ENCODE measurements around the gene MS4A8. TPM values are rescaled to one million over a fixed set of nuclear protein-coding genes. Genes with fewer than 3 reads are reported as not detected.

The MS4A8 gene
- total RNA-seq, 2 donors from 2014 or later, result not detected

DNA sequence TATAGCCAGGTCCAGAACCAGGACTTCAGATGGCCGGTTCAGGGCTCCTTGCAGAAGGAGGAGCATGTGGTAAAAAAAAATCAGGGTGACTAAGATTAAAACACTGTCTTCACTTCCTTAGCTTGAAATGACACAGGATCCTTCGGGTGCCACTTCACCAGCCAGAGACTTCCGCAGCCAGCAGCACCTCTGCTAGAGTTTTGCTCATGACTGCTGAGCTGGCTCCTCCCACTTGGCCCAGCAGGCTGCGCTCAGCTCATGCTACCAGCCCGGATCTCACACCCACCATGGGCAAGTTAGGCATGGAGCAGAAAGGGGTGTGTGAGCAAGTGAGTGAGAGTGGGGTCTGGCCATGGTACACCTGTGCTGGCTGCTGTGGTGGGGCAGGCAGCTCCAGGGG is 18.5 kb downstream of the MS4A8 start:
- H3K4me3 ChIP-seq, result no peak overlapping the region
- no peak overlapping the region for H3K27ac ChIP-seq
- H3K9me3 ChIP-seq, result no peaks in the 10 kb centered on the region
- no peaks in the 10 kb centered on the region for H3K27me3 ChIP-seq
- no peaks in the 10 kb centered on the region for H3K36me3 ChIP-seq
- no peak for DNase-seq (ENCODE audit: low spot score)
- TF ChIP-seq, protein P1, sequence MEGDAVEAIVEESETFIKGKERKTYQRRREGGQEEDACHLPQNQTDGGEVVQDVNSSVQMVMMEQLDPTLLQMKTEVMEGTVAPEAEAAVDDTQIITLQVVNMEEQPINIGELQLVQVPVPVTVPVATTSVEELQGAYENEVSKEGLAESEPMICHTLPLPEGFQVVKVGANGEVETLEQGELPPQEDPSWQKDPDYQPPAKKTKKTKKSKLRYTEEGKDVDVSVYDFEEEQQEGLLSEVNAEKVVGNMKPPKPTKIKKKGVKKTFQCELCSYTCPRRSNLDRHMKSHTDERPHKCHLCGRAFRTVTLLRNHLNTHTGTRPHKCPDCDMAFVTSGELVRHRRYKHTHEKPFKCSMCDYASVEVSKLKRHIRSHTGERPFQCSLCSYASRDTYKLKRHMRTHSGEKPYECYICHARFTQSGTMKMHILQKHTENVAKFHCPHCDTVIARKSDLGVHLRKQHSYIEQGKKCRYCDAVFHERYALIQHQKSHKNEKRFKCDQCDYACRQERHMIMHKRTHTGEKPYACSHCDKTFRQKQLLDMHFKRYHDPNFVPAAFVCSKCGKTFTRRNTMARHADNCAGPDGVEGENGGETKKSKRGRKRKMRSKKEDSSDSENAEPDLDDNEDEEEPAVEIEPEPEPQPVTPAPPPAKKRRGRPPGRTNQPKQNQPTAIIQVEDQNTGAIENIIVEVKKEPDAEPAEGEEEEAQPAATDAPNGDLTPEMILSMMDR (IDR thresholded peaks at IDR 0.05), result no peak
- no peaks in the 10 kb centered on the region for H3K4me1 ChIP-seq

DNA sequence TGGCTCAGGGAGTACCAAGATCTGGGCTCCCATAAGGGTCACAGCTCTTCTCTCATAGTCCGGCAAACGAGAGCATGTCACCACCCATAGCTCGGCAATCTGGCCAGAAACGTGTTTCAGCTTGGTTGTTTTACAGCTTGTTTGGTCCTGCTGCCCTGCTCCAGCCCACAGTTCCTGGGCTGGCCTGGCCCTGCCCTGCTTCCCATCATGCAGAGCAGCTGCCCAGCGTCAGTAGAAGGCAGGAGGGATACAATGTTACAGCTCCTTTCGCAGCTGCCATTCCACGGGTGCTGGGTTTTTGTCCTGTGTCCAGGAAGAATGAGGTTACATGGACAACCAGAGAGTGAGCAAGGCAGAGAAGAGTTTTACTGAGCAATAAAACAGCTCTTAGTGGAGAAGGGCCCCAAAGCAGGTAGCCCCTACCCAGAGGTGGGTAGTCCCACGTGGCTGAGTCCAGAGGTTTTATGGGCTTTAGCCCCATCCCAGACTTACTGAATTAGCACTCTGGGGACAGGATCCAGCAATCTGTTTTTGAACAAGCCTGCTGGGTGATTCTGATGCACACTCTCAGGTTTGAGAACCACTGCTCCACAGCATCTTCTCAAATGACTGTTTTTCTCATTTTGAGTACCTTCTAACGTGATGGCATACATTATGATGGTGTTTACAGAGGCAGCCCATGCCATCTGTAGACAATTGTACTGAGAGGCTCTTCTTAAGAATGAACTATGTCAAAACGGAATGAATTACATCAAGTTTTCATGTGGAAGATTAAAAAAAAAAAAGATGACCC is 19.3 kb downstream of the MS4A8 start:
- Histone ChIP-seq H3K4me3 (no peak overlapping the region), H3K27me3 (no peaks in the 10 kb centered on the region), H3K27ac (no peak overlapping the region), H3K4me1 (no peaks in the 10 kb centered on the region), H3K9me3 (no peaks in the 10 kb centered on the region), H3K36me3 (no peaks in the 10 kb centered on the region)
- no peak for DNase-seq (ENCODE audit: low spot score)
- TF ChIP-seq, protein P1 (IDR thresholded peaks at IDR 0.05), result no peak

DNA sequence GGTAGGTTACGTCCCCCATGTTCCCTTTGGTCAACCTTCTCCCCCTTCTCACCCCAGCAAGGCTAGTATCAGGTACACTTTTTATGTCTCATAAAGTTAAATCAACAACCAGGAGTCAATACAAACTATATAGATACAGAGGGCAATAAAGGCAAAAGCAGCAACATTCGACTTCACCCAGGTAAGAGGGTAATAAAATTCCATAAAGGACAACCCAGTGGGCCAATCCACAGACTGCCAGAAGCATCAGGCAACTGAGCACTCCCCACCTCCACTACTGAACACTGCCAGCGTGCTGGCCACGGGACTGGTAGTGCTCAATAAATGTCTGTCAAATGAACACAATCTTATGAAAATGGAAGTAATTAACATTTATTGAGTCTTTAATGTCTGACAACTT is 20.0 kb downstream of the MS4A8 start:
- no peak overlapping the region for H3K27ac ChIP-seq
- H3K4me3 ChIP-seq, result no peak overlapping the region
- no peaks in the 10 kb centered on the region for H3K27me3 ChIP-seq
- H3K36me3 ChIP-seq, result no peaks in the 10 kb centered on the region
- no peak for DNase-seq (ENCODE audit: low spot score)
- H3K9me3 ChIP-seq, result no peaks in the 10 kb centered on the region
- no peaks in the 10 kb centered on the region for H3K4me1 ChIP-seq
- TF ChIP-seq, protein P1 (IDR thresholded peaks at IDR 0.05), result no peak

DNA sequence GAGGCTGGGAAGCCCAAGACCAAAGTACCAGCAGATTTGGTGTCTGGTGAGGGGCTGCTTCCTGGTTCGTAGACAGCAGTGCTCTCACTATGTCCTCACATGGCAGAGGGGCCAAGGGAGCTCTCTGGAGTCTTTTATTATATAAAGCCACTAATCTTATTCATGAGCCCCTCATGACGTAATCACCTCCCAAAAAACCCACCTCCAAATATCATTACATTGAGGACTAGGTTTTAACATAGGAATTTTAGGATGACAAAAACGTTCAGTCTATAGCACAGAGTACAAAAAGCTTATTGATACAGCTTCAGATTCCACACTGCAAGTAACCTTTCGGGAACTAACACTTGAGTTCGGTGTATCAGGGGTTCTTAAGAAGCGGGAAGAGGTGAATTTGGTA is 21.0 kb downstream of the MS4A8 start:
- Histone ChIP-seq H3K27ac (no peak overlapping the region), H3K4me1 (no peaks in the 10 kb centered on the region), H3K27me3 (no peaks in the 10 kb centered on the region), H3K4me3 (no peak overlapping the region), H3K9me3 (no peaks in the 10 kb centered on the region), H3K36me3 (no peaks in the 10 kb centered on the region)
- DNase-seq (ENCODE audit: low spot score), result no peak
- TF ChIP-seq, protein P1 (IDR thresholded peaks at IDR 0.05), result no peak

DNA sequence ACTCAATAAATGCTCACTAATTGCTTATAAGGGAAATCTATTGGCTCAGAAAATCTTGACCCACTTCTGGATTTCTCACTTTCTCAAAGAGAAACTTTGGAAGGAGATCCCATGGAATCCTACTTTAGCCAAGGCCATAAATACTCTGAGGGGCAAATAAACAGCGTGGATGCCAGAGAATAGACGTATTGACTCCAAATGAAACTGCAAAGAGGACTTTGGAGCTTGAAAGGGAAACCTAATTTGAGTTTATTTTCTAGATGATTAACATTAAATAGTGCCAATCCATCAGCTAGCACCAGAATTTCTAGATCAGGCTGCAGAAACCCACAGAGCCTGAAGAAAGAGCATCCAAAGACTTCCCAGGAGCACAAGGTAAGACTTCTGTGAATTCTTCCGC is 25.0 kb downstream of the MS4A8 start, which contains the start of gene MS4A18:
Gene MS4A18 (plus strand): TSS at position 301 of the 400 bp plus-strand sequence.
- TF ChIP-seq, protein P1 (IDR thresholded peaks at IDR 0.05), result no peak
- Histone ChIP-seq H3K36me3 (no peaks in the 10 kb centered on the region), H3K4me3 (no peak within 1 kb of the TSS), H3K9me3 (no peaks in the 10 kb centered on the region), H3K27me3 (no peaks in the 10 kb centered on the region), H3K27ac (no peak within 1 kb of the TSS), H3K4me1 (no peaks in the 10 kb centered on the region)
- DNase-seq (ENCODE audit: low spot score), result no peak

DNA sequence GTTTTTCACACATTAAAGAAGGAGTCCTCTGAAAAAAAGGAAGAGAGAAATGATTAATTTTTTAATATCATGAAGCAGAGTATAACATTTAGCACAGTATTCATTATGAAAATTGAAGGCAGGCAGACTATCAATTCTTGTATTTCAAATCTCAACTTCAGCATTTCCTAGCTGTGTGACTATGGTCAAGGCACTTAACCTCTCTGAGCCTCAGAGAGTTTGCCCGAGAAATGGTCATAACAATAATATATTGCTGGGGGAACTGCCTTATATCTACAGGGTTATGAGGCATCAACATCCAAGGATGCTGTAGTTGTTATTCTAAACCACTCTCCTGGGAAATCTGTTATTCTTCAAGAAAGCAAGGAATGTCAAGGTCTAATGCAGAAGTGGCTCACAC is 26.2 kb downstream of the MS4A8 start:
- Histone ChIP-seq H3K27me3 (no peaks in the 10 kb centered on the region), H3K36me3 (no peaks in the 10 kb centered on the region), H3K9me3 (no peaks in the 10 kb centered on the region), H3K4me3 (no peak overlapping the region), H3K27ac (no peak overlapping the region), H3K4me1 (no peaks in the 10 kb centered on the region)
- DNase-seq (ENCODE audit: low spot score), result no peak
- TF ChIP-seq, protein P1 (IDR thresholded peaks at IDR 0.05), result no peak

Data from right atrium auricular region (tissue), 2 donors.